Putamen (tissue), 1 donor: Measurements from ENCODE around the gene HSPA12B.
A peak's percentile ranks its signal among the peaks of the same experiment; 100 is the strongest.

Source experiments
- DNase-seq: peaks from one replicate; pipeline ENCODE4 v3.0.0-alpha.2; 2016; ENCODE audit warnings: low spot score

HSPA12B gene

GRCh38 chr20:3732327-3733118 lies at the start of gene HSPA12B:
Gene HSPA12B (plus strand): TSS chr20:3732685. CDS start chr20:3738675, 5,990 bp downstream.
- no peak for DNase-seq

GRCh38 chr20:3685341-3685740 lies 47.1 kb upstream of the HSPA12B start:
- no peak for DNase-seq

GRCh38 chr20:3686421-3686820 lies 46.1 kb upstream of the HSPA12B start:
- DNase-seq: no peak

- DNase-seq: peak; percentile 62
Measured at GRCh38 chr20:3686867-3687321, 45.6 kb upstream of the HSPA12B start.

- no peak for DNase-seq
Measured at GRCh38 chr20:3687655-3688054, 44.8 kb upstream of the HSPA12B start.

- DNase-seq: no peak
Measured at GRCh38 chr20:3689978-3690377, 42.5 kb upstream of the HSPA12B start.

GRCh38 chr20:3690413-3690812 lies 42.1 kb upstream of the HSPA12B start:
- no peak for DNase-seq

GRCh38 chr20:3691306-3691705 lies 41.2 kb upstream of the HSPA12B start:
- DNase-seq: no peak

- no peak for DNase-seq
Measured at GRCh38 chr20:3691897-3692296, 40.6 kb upstream of the HSPA12B start.

GRCh38 chr20:3692706-3693294 lies 39.7 kb upstream of the HSPA12B start:
- no peak for DNase-seq

- DNase-seq: no peak
Measured at GRCh38 chr20:3693376-3693775, 39.1 kb upstream of the HSPA12B start.

- no peak for DNase-seq
Measured at GRCh38 chr20:3694864-3695263, 37.6 kb upstream of the HSPA12B start.

- no peak for DNase-seq
Measured at GRCh38 chr20:3696200-3696599, 36.3 kb upstream of the HSPA12B start.

- no peak for DNase-seq
Measured at GRCh38 chr20:3696745-3697587, 35.5 kb upstream of the HSPA12B start.

GRCh38 chr20:3697588-3698305 lies 34.7 kb upstream of the HSPA12B start:
- DNase-seq: no peak

- no peak for DNase-seq
Measured at GRCh38 chr20:3698591-3699001, 33.9 kb upstream of the HSPA12B start.

GRCh38 chr20:3699037-3699436 lies 33.4 kb upstream of the HSPA12B start:
- no peak for DNase-seq

GRCh38 chr20:3701061-3701998 lies 31.2 kb upstream of the HSPA12B start:
- no peak for DNase-seq

GRCh38 chr20:3702611-3703391 lies 29.7 kb upstream of the HSPA12B start:
- no peak for DNase-seq

- no peak for DNase-seq
Measured at GRCh38 chr20:3704087-3704486, 28.4 kb upstream of the HSPA12B start.
